ENCODE results near the gene ZNF428. TPM values are rescaled to one million over a fixed set of nuclear protein-coding genes. Genes with fewer than 3 reads are reported as not detected.
"Not testable (repeated sequence)": the region's sequence is repeated elsewhere in the genome, so short reads cannot be mapped to it uniquely, and the experiment has no call there.

ZNF428 gene
- total and polyA plus RNA-seq, 3 experiments from 2014 or later = 22.0 to 23.8 (median 23.6) TPM

GRCh38 chr19:43587029-43587428, 32.4 kb downstream of the ZNF428 start:
- CTCF ChIA-PET = interaction anchor here (3.6 to 4.4 kb wide), 2 partner anchors 8 to 32 kb away, joined by 13 to 14 read pairs; no protein-coding TSS in a partner anchor
- POLR2A ChIA-PET; H3K27me3 Mint-ChIP-seq; H3K4me3 ChIP-seq (ENCODE audit: low read length); H3K36me3 ChIP-seq (ENCODE audit: insufficient read depth, low read length); H3K27ac ChIP-seq (ENCODE audit: low read depth, low read length); H3K9me3 ChIP-seq (ENCODE audit: low read length); H3K27me3 ChIP-seq (ENCODE audit: insufficient read depth, low read length, poor library complexity, severe bottlenecking); DNase-seq; H3K9me3 Mint-ChIP-seq; H3K4me3 Mint-ChIP-seq: not testable (repeated sequence)
- H3K4me1 Mint-ChIP-seq = peaks cover 22 to 30% (median 27%) of the 10 kb centered on the region in 3 donors
- peaks cover 0 to 30% (median 3%) of the 10 kb centered on the region in 3 donors for H3K36me3 Mint-ChIP-seq
- peaks cover 12% of the 10 kb centered on the region for H3K4me1 ChIP-seq (ENCODE audit: insufficient read depth, low read length)
- peak overlapping the region in 1 of 8 donors; percentile 45 for H3K27ac Mint-ChIP-seq

- Mint-ChIP-seq H3K9me3 (no peaks in the 10 kb centered on the region), H3K4me1 (peaks cover 22 to 34% (median 30%) of the 10 kb centered on the region in 3 donors), H3K27me3 (no peaks in the 10 kb centered on the region), H3K36me3 (peaks cover 0 to 30% (median 3%) of the 10 kb centered on the region in 3 donors), H3K27ac (peak overlapping the region in 1 of 8 donors; percentile 45), H3K4me3 (no peak overlapping the region)
- ChIA-PET CTCF (interaction anchor here (3.6 to 4.4 kb wide), 2 partner anchors 8 to 31 kb away, joined by 13 to 14 read pairs; no protein-coding TSS in a partner anchor), POLR2A (no interaction called here)
- H3K9me3 ChIP-seq (ENCODE audit: low read length) = no peaks in the 10 kb centered on the region
- no peaks in the 10 kb centered on the region for H3K27me3 ChIP-seq (ENCODE audit: insufficient read depth, low read length, poor library complexity, severe bottlenecking)
- H3K36me3 ChIP-seq (ENCODE audit: insufficient read depth, low read length) = no peaks in the 10 kb centered on the region
- DNase-seq = no peak
- no peak overlapping the region for H3K4me3 ChIP-seq (ENCODE audit: low read length)
- no peak overlapping the region for H3K27ac ChIP-seq (ENCODE audit: low read depth, low read length)
- H3K4me1 ChIP-seq (ENCODE audit: insufficient read depth, low read length) = peaks cover 12% of the 10 kb centered on the region
Measured at GRCh38 chr19:43586346-43586745, 33.1 kb downstream of the ZNF428 start.

GRCh38 chr19:43584484-43584883, 34.9 kb downstream of the ZNF428 start:
- Histone ChIP-seq H3K27ac (ENCODE audit: low read depth, low read length) (no peak overlapping the region), H3K9me3 (ENCODE audit: low read length) (no peaks in the 10 kb centered on the region), H3K27me3 (ENCODE audit: insufficient read depth, low read length, poor library complexity, severe bottlenecking) (no peaks in the 10 kb centered on the region), H3K4me3 (ENCODE audit: low read length) (no peak overlapping the region), H3K36me3 (ENCODE audit: insufficient read depth, low read length) (no peaks in the 10 kb centered on the region), H3K4me1 (ENCODE audit: insufficient read depth, low read length) (peaks cover 11% of the 10 kb centered on the region)
- H3K27me3 Mint-ChIP-seq = no peaks in the 10 kb centered on the region
- H3K4me1 Mint-ChIP-seq = peaks cover 16 to 38% (median 23%) of the 10 kb centered on the region in 3 donors
- no peaks in the 10 kb centered on the region for H3K9me3 Mint-ChIP-seq
- DNase-seq = no peak
- H3K36me3 Mint-ChIP-seq = peaks cover 0 to 17% (median 3%) of the 10 kb centered on the region in 3 donors
- no peak overlapping the region for H3K4me3 Mint-ChIP-seq
- POLR2A ChIA-PET = no interaction called here
- H3K27ac Mint-ChIP-seq = peak overlapping the region in 7 of 8 donors; percentile 38 to 81 (median 68)
- CTCF ChIA-PET = interaction anchor here (1.3 to 3.6 kb wide), 2 partner anchors 10 to 30 kb away, joined by 6 to 14 read pairs; no protein-coding TSS in a partner anchor

GRCh38 chr19:43582495-43582894, 36.9 kb downstream of the ZNF428 start:
- ChIA-PET POLR2A (no interaction called here), CTCF (interaction anchor here (3.2 kb wide), 1 partner anchor 12 kb away, joined by 14 read pairs; no protein-coding TSS in a partner anchor)
- H3K27ac ChIP-seq (ENCODE audit: low read depth, low read length) = no peak overlapping the region
- Mint-ChIP-seq H3K4me3 (peak overlapping the region in 1 of 7 donors; percentile 54), H3K27ac (peak overlapping the region in 3 of 8 donors; percentile 42 to 74 (median 58)), H3K9me3 (no peaks in the 10 kb centered on the region), H3K27me3 (no peaks in the 10 kb centered on the region), H3K36me3 (peaks cover 0 to 15% (median 3%) of the 10 kb centered on the region in 3 donors), H3K4me1 (peaks cover 20 to 49% (median 21%) of the 10 kb centered on the region in 3 donors)
- H3K4me3 ChIP-seq (ENCODE audit: low read length) = no peak overlapping the region
- no peak for DNase-seq
- H3K36me3 ChIP-seq (ENCODE audit: insufficient read depth, low read length) = no peaks in the 10 kb centered on the region
- H3K9me3 ChIP-seq (ENCODE audit: low read length) = no peaks in the 10 kb centered on the region
- peaks cover 11% of the 10 kb centered on the region for H3K4me1 ChIP-seq (ENCODE audit: insufficient read depth, low read length)
- no peaks in the 10 kb centered on the region for H3K27me3 ChIP-seq (ENCODE audit: insufficient read depth, low read length, poor library complexity, severe bottlenecking)

GRCh38 chr19:43581467-43581866, 38.0 kb downstream of the ZNF428 start:
- H3K27me3 Mint-ChIP-seq = no peaks in the 10 kb centered on the region
- peak overlapping the region in 6 of 7 donors; percentile 5 to 84 (median 28) for H3K4me3 Mint-ChIP-seq
- ChIA-PET POLR2A (no interaction called here), CTCF (interaction anchor here (0.9 to 3.2 kb wide), 2 partner anchors 13 to 26 kb away, joined by 3 to 14 read pairs; no protein-coding TSS in a partner anchor)
- no peak overlapping the region for H3K4me3 ChIP-seq (ENCODE audit: low read length)
- H3K36me3 Mint-ChIP-seq = peaks cover 0 to 11% (median 3%) of the 10 kb centered on the region in 3 donors
- no peak overlapping the region for H3K27ac ChIP-seq (ENCODE audit: low read depth, low read length)
- no peaks in the 10 kb centered on the region for H3K9me3 ChIP-seq (ENCODE audit: low read length)
- H3K9me3 Mint-ChIP-seq = no peaks in the 10 kb centered on the region
- no peak for DNase-seq
- peaks cover 24 to 55% (median 25%) of the 10 kb centered on the region in 3 donors for H3K4me1 Mint-ChIP-seq
- H3K27ac Mint-ChIP-seq = peak overlapping the region in 6 of 8 donors; percentile 37 to 84 (median 61)
- no peaks in the 10 kb centered on the region for H3K36me3 ChIP-seq (ENCODE audit: insufficient read depth, low read length)
- H3K4me1 ChIP-seq (ENCODE audit: insufficient read depth, low read length) = peaks cover 11% of the 10 kb centered on the region
- H3K27me3 ChIP-seq (ENCODE audit: insufficient read depth, low read length, poor library complexity, severe bottlenecking) = no peaks in the 10 kb centered on the region

- no peaks in the 10 kb centered on the region for H3K27me3 Mint-ChIP-seq
- peaks cover 20% of the 10 kb centered on the region for H3K4me1 ChIP-seq (ENCODE audit: insufficient read depth, low read length)
- ChIA-PET CTCF (interaction anchor here (1.0 to 1.6 kb wide), 4 partner anchors 14 to 24 kb away, joined by 3 to 10 read pairs (median 6); no protein-coding TSS in a partner anchor), POLR2A (no interaction called here)
- H3K36me3 ChIP-seq (ENCODE audit: insufficient read depth, low read length) = peaks cover under 1% of the 10 kb centered on the region
- H3K27ac ChIP-seq (ENCODE audit: low read depth, low read length) = no peak overlapping the region
- H3K4me3 ChIP-seq (ENCODE audit: low read length) = no peak overlapping the region
- H3K27me3 ChIP-seq (ENCODE audit: insufficient read depth, low read length, poor library complexity, severe bottlenecking) = no peaks in the 10 kb centered on the region
- peak overlapping the region in 6 of 7 donors; percentile 6 to 74 (median 40) for H3K4me3 Mint-ChIP-seq
- H3K9me3 Mint-ChIP-seq = no peaks in the 10 kb centered on the region
- no peaks in the 10 kb centered on the region for H3K9me3 ChIP-seq (ENCODE audit: low read length)
- peaks cover 0 to 8% (median 3%) of the 10 kb centered on the region in 3 donors for H3K36me3 Mint-ChIP-seq
- peak overlapping the region in 5 of 8 donors; percentile 9 to 86 (median 38) for H3K27ac Mint-ChIP-seq
- DNase-seq = no peak
- H3K4me1 Mint-ChIP-seq = peaks cover 23 to 69% (median 30%) of the 10 kb centered on the region in 3 donors
Measured at GRCh38 chr19:43578787-43579186, 40.6 kb downstream of the ZNF428 start.

GRCh38 chr19:43575955-43576878, 43.2 kb downstream of the ZNF428 start:
- peak overlapping the region; percentile 95 to 99 (median 96) for H3K4me3 Mint-ChIP-seq
- H3K4me1 ChIP-seq (ENCODE audit: insufficient read depth, low read length) = peaks cover 20% of the 10 kb centered on the region
- CTCF ChIA-PET = interaction anchor here (2.5 kb wide), 1 partner anchor 21 kb away, joined by 17 read pairs; no protein-coding TSS in a partner anchor
- no peak for DNase-seq
- peak overlapping the region; percentile 96 for H3K27ac ChIP-seq (ENCODE audit: low read depth, low read length)
- peaks cover 3 to 17% (median 6%) of the 10 kb centered on the region in 3 donors for H3K36me3 Mint-ChIP-seq
- no peaks in the 10 kb centered on the region for H3K9me3 ChIP-seq (ENCODE audit: low read length)
- no peaks in the 10 kb centered on the region for H3K27me3 Mint-ChIP-seq
- no peaks in the 10 kb centered on the region for H3K27me3 ChIP-seq (ENCODE audit: insufficient read depth, low read length, poor library complexity, severe bottlenecking)
- H3K36me3 ChIP-seq (ENCODE audit: insufficient read depth, low read length) = peaks cover 11% of the 10 kb centered on the region
- H3K4me3 ChIP-seq (ENCODE audit: low read length) = peak overlapping the region; percentile 61
- H3K9me3 Mint-ChIP-seq = no peaks in the 10 kb centered on the region
- H3K4me1 Mint-ChIP-seq = peaks cover 30 to 74% (median 47%) of the 10 kb centered on the region in 3 donors
- POLR2A ChIA-PET = no interaction called here
- peak overlapping the region in 7 of 8 donors; percentile 72 to 99 (median 98) for H3K27ac Mint-ChIP-seq
